Measurements from ENCODE around the gene SLC38A8.

GRCh38 chr16:83970430-83970815 is 72.2 kb downstream of the SLC38A8 start:
- TF ChIP-seq CTCF (IDR thresholded peaks at IDR 0.05; ENCODE audit: low read depth, low read length, missing input control) = no peak
- TF ChIP-seq, protein P1, sequence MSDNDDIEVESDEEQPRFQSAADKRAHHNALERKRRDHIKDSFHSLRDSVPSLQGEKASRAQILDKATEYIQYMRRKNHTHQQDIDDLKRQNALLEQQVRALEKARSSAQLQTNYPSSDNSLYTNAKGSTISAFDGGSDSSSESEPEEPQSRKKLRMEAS (IDR thresholded peaks at IDR 0.05) = no peak
- TF ChIP-seq TAF1 (conservative IDR thresholded peaks at IDR 0.05) = no peak
- TF ChIP-seq REST (IDR thresholded peaks at IDR 0.05) = no peak
- TF ChIP-seq YY1 (IDR thresholded peaks at IDR 0.05) = no peak
- TF ChIP-seq SP1 (IDR thresholded peaks at IDR 0.05) = no peak
- TF ChIP-seq GABPA (IDR thresholded peaks at IDR 0.05 in 1 of 2, conservative IDR thresholded peaks at IDR 0.05 in 1 of 2) = no peak
- TF ChIP-seq, protein P2, sequence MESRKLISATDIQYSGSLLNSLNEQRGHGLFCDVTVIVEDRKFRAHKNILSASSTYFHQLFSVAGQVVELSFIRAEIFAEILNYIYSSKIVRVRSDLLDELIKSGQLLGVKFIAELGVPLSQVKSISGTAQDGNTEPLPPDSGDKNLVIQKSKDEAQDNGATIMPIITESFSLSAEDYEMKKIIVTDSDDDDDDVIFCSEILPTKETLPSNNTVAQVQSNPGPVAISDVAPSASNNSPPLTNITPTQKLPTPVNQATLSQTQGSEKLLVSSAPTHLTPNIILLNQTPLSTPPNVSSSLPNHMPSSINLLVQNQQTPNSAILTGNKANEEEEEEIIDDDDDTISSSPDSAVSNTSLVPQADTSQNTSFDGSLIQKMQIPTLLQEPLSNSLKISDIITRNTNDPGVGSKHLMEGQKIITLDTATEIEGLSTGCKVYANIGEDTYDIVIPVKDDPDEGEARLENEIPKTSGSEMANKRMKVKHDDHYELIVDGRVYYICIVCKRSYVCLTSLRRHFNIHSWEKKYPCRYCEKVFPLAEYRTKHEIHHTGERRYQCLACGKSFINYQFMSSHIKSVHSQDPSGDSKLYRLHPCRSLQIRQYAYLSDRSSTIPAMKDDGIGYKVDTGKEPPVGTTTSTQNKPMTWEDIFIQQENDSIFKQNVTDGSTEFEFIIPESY (IDR thresholded peaks at IDR 0.05) = no peak
- no peak for TF ChIP-seq EGR1 (IDR thresholded peaks at IDR 0.05; ENCODE audit: low read depth in 2 of 2)
- no peak for TF ChIP-seq JUND (IDR thresholded peaks at IDR 0.05)
- TF ChIP-seq, protein P3, sequence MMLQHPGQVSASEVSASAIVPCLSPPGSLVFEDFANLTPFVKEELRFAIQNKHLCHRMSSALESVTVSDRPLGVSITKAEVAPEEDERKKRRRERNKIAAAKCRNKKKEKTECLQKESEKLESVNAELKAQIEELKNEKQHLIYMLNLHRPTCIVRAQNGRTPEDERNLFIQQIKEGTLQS (IDR thresholded peaks at IDR 0.05) = no peak

Measured in liver (tissue), 3 donors.